HG03354 (cell line): ENCODE results near the gene ATP6AP2.

ENCODE experiments used
- ATAC-seq: cut with Tn5 transposase; IDR thresholded peaks from one replicate; pipeline ENCODE4 v1.9.1; 2021; ENCODE audit warnings: mild to moderate bottlenecking; ENCODE audit not compliant: unreplicated experiment, poor library complexity, severe bottlenecking

ATP6AP2 gene

DNA sequence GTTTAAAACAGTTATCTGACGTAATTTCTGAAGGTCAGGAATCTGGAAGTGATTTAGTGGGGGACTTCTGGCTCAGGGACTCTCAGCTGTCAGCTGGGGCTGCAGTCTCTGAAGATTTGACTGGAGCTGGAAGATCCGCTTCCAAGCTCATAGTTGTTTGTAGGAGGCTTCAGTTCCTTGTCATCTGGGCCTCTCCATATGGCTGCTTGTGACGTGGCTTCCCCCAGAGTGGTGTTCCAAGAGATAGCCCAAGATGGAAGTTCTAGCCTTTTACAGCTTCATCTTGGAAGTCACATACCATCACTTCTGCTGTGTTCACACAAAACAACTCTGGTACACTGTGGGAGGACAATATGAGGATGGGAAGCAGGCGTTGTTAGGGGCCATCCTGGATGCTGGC is 44.5 kb downstream of the ATP6AP2 start:
- ATAC-seq = no peak

GRCh38 chrX:40628506-40628905 is 47.7 kb downstream of the ATP6AP2 start:
- no peak for ATAC-seq

- no peak for ATAC-seq
These were observed 51.4 kb downstream of the ATP6AP2 start for GRCh38 chrX:40632199-40632598.

- no peak for ATAC-seq
These were observed 56.9 kb downstream of the ATP6AP2 start for GRCh38 chrX:40637687-40638086.

- ATAC-seq = no peak
These were observed 63.4 kb downstream of the ATP6AP2 start for GRCh38 chrX:40644176-40644575.

GRCh38 chrX:40644821-40645358 is 64.1 kb downstream of the ATP6AP2 start:
- ATAC-seq = peak; percentile 41

GRCh38 chrX:40646489-40647306 is 65.9 kb downstream of the ATP6AP2 start:
- ATAC-seq = peak; percentile 23

GRCh38 chrX:40647307-40648197 is 66.8 kb downstream of the ATP6AP2 start, which contains the start of gene CXorf38:
Gene CXorf38, minus strand, starts transcription at chrX:40647561. Its CDS starts 41 bp downstream, at chrX:40647520.
- ATAC-seq = peak; percentile 74

GRCh38 chrX:40651620-40652223 is 71.0 kb downstream of the ATP6AP2 start:
- ATAC-seq = no peak

GRCh38 chrX:40652664-40653063 is 71.9 kb downstream of the ATP6AP2 start:
- no peak for ATAC-seq

- ATAC-seq = no peak
These were observed 72.8 kb downstream of the ATP6AP2 start for GRCh38 chrX:40653535-40653934.
